GM12875 (cell line): ENCODE results near the gene NET1.

Experiments used
- H3K4me3 ChIP-seq: one replicate; pipeline ENCODE4 v1.5.1; 2011; ENCODE audit warnings: low read depth, low read length, control low read depth
- TF ChIP-seq, protein P1 (sequence below): IDR thresholded peaks from 2 replicates; pipeline ENCODE4 v1.5.1; 2011; ENCODE audit warnings: low read depth, mild to moderate bottlenecking, control low read depth, inconsistent platforms, low read length, moderate library complexity, borderline replicate concordance; ENCODE audit not compliant: insufficient read depth

Gene NET1

DNA sequence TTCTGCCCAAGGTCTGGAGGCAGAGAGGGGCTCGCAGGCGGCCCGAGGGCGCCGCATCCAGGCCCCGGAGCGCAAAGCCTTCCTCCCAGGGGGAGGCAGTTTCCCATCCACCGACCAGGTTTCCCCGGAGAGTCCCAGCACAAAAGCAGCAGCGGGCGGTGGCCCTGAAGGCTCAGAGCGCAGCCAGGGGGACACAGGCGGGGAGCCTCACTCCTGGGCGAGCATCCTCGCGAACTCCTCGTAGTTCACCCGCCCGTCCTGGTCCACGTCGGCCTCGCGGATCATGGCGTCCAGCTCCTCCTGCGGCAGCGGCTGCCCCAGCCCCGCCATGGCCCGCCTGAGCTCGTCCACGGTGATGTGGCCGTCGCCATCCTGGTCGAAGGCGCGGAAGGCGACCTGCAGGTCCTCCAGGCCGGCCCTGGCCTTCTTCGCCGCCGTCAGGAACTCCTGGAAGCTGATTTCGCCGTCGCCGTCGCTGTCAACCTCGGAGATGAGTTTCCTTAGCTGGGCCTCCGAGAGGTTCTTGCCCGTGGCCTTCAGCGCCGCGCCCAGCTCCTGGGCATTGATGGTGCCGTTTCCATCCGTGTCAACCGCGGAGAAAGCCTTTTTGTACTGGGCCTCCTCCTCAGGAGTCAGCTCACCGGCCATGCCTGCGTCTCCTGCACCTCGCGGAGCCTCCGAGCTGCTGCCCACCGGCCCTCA is 86.6 kb downstream of the NET1 start:
- H3K4me3 ChIP-seq = no peak overlapping the region
- TF ChIP-seq, protein P1, sequence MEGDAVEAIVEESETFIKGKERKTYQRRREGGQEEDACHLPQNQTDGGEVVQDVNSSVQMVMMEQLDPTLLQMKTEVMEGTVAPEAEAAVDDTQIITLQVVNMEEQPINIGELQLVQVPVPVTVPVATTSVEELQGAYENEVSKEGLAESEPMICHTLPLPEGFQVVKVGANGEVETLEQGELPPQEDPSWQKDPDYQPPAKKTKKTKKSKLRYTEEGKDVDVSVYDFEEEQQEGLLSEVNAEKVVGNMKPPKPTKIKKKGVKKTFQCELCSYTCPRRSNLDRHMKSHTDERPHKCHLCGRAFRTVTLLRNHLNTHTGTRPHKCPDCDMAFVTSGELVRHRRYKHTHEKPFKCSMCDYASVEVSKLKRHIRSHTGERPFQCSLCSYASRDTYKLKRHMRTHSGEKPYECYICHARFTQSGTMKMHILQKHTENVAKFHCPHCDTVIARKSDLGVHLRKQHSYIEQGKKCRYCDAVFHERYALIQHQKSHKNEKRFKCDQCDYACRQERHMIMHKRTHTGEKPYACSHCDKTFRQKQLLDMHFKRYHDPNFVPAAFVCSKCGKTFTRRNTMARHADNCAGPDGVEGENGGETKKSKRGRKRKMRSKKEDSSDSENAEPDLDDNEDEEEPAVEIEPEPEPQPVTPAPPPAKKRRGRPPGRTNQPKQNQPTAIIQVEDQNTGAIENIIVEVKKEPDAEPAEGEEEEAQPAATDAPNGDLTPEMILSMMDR = no peak

DNA sequence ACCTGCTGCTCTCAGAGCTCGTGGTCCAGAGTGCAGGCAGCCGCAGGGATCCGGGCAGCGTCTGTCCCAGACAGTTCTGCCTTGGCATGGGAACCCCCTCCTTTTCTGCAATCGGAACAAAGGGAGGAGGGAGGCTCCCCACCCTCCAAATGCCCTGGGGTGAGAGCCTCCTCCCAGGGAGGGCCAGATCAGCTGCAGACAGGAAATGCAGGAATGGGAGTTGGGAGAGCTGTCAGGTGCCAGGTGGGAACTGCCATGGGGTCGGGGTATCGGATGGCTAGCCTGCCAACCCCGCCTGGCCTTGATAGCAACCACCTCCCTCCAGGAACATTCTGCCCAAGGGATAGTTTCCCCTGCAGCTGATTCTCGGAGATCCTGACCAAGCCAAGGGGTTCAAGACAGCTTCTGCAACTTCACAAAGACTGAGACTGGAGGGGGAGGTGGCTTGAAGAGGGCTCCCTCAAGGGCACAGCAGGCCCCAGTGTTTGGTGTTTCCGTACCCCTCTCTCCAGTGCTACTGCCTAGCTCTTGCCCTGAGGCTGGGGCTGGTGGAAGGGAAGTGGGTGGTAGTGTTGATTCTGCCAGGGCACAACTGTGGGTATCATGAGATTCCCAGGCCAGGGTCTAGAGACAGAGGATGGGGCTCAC is 87.3 kb downstream of the NET1 start, which contains the start of gene CALML5:
Gene CALML5, minus strand, starts transcription at position 78 of the 648 bp plus-strand sequence. CDS start 132 bp downstream, outside the sequence.
- TF ChIP-seq, protein P1 = no peak
- H3K4me3 ChIP-seq = no peak within 1 kb of the TSS

DNA sequence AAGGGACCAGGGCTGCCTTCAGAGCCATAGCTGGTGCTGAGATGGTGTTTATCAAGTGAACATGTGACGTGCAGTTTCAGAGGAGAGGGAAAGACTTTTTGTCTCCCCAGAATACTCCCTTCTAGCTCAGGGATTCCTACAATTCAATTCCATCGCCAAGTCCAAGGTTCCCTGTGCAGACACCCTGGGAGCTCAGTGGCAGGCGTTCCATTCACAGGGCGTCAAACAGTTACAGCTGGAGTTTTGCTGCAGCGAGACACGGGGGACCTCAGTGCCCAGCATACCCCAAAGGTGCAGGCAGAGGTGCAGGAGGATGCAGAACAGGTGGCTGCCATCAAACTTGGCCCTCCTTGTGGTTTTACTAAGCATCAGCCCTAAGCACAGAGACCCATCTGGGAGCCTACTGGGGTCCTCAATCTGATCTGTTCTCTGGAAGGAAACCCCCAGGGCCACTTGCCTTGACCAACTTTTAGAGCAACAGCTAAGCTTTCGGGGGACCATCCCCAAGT is 87.9 kb downstream of the NET1 start:
- H3K4me3 ChIP-seq = no peak overlapping the region
- TF ChIP-seq, protein P1 = no peak

DNA sequence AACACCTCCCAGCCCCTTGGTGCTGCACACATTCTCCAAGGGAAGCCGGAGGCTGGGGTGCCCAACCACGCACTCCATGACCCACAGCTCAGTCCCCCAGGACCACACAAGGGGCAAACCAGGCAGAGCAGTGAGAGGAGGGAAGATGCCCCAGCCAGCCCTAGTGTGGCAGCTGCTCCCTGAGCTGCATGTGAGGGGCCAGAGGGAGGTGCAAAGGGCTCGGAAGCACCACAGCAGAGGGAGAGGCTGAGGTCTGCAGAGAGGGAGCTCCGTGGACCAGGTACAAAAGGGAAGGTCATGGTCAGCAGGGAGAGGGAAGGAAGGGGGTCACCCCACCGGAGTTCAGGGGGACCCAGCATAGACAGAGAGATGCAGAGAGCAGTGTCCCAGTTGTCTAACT is 88.6 kb downstream of the NET1 start:
- no peak overlapping the region for H3K4me3 ChIP-seq
- TF ChIP-seq, protein P1 = no peak

DNA sequence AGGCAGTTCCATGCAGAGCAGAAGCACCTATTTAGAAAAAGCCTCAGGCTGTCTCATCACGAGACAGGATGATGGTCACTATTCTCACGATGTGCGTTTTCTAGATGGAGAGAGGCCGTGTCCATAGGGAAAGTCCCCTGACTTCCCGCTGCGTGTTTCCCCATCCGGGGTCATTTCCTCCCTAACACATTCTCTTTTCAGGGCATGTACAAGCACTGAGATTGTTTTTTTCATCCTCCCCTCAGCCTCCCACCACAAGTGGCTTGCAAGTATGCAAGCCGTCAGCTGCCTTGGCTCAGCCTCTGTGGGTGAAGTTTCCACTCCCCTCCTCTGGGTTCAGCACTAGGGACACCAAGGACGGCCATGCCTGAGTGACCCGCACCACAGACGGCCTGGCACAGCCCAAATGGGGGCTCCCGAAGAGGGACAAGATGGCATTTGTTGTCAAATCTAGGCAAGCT is 89.7 kb downstream of the NET1 start:
- TF ChIP-seq, protein P1 = no peak

DNA sequence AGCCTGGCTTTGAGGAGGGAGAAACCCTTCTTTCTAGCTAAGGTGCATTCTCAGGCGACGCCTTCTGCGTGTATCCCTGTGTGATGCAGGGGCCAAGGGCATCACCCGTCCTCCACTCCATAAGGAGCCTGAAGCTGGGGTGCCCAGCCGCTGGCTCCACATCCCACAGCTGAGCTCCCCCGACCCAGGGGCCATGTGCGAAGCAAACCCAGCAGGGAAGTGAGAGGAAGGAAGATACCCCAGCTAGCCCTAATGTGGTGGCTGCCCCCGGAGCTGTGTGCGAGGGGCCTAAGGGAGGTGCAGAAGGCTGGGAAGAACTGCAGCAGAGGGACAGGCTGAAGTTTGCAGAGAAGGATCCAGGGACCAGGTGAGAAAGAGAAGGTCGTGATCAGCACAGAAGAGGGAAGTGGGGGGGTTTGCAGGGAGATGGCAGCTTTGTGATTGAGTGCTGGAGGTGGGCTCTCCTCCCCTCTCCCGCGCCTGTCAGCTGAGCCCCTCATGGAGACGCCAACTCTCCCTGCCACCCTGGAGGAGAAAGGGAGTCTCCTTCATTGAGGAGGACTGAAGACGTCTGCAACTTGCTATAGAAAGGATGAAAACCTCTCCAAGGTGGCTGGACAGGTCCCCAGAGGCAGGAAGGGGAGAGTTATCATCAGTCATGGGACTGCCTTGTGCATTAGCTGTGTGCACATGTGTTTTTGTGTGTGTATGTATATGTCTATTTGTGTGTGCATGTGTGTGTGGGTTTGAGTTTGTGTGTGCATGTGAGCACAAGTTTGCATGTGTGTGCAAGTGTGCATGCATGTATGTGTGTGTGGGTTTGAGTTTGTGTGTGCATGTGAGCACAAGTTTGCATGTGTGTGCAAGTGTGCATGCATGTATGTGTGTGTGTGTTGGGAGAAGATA is 90.5 kb downstream of the NET1 start:
- TF ChIP-seq, protein P1 = no peak
- H3K4me3 ChIP-seq = no peak overlapping the region

More for the DNA sequence above, 89.7 kb downstream of the NET1 start:
- H3K4me3 ChIP-seq = no peak overlapping the region
